Thymus (tissue), 11 donors: ENCODE results near the gene ITGA7. TPM values are rescaled to one million over a fixed set of nuclear protein-coding genes. Genes with fewer than 3 reads are reported as not detected.

ENCODE experiments used
- DNase-seq, 9 donors: peaks; one replicate each; pipeline ENCODE4 v3.0.0-alpha.2; 2013; ENCODE audit warnings: low spot score in 9 of 9, low read depth in 6 of 9, missing footprints in 1 of 9
- H3K27ac ChIP-seq, 2 donors: one replicate each; pipeline ENCODE4 v1.5.1; 2013; ENCODE audit warnings: control low read depth in 1 of 2, low read depth in 1 of 2, low read length in 1 of 2, mild to moderate bottlenecking in 1 of 2, moderate library complexity in 1 of 2
- H3K27me3 ChIP-seq, 2 donors: one replicate each; pipeline ENCODE4 v1.5.1; 2013; ENCODE audit warnings: low read length in 1 of 2; ENCODE audit not compliant: control insufficient read depth in 2 of 2, insufficient read depth in 1 of 2
- H3K36me3 ChIP-seq, 2 donors: one replicate each; pipeline ENCODE4 v1.5.1; 2013; ENCODE audit warnings: low read length in 1 of 2, mild to moderate bottlenecking in 1 of 2, moderate library complexity in 1 of 2; ENCODE audit not compliant: control insufficient read depth in 2 of 2, insufficient read depth in 2 of 2
- H3K4me1 ChIP-seq, 2 donors: one replicate each; pipeline ENCODE4 v1.5.1; 2013; ENCODE audit warnings: low read length in 2 of 2; ENCODE audit not compliant: control insufficient read depth in 2 of 2, insufficient read depth in 2 of 2
- H3K4me3 ChIP-seq, 2 donors: one replicate each; pipeline ENCODE4 v1.5.1; 2013; ENCODE audit warnings: low read length in 2 of 2, control low read depth in 1 of 2, mild to moderate bottlenecking in 1 of 2
- H3K9me3 ChIP-seq, 2 donors: one replicate each; pipeline ENCODE4 v1.5.1; 2013; ENCODE audit warnings: low read length in 1 of 2, mild to moderate bottlenecking in 1 of 2; ENCODE audit not compliant: control insufficient read depth in 2 of 2, insufficient read depth in 1 of 2
- WGBS: extraction: QIAGEN DNeasy Blood & Tissue Kit; methylation state at CpG from one replicate; pipeline ENCODE4 v1.1.7; 2013; 5-methylcytosine and 5-hydroxymethylcytosine counted together
- polyA plus RNA-seq: library from polyadenylated mRNA; stranded (reverse); fragments of 200-250 nt; gene quantifications from one replicate; pipeline ENCODE4 v1.2.3, GENCODE V29; 2013
- total RNA-seq: library from RNA; stranded (reverse); fragments of 120-200 nt; gene quantifications from one replicate; pipeline ENCODE4 v1.2.4, GENCODE V29; 2013
- donor health status: healthy.

Gene ITGA7
- total and polyA plus RNA-seq, 2 donors: 2.8 to 18.7 TPM

GRCh38 chr12:55736076-55736475, 28.4 kb upstream of the ITGA7 start:
- 97% methylated on average over 3 of the region's 3 CpGs for WGBS
- Histone ChIP-seq H3K36me3 (no peaks in the 10 kb centered on the region), H3K27ac (no peak overlapping the region), H3K9me3 (no peaks in the 10 kb centered on the region), H3K4me1 (peaks cover 7 to 24% of the 10 kb centered on the region in 2 donors), H3K27me3 (no peaks in the 10 kb centered on the region), H3K4me3 (no peak overlapping the region)
- DNase-seq: no peak

DNA sequence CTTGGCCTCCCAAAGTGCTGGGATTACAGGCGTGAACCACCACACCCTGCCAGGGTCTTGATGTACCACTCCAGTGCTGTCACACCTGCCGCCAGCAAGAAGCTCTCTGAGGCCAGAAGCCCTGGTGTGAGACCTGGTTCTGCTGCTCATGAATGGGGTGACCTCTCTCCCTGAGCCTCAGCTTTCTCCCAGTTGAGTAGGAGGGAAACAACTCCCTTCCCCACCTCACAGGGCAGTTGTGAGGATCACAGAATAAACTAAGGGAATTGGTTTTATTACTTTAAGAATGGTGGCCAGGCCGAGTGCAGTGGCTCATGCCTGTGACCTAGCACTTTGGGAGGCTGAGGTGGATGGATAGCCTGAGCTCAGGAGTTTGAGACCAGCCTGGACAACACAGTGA, 26.9 kb upstream of the ITGA7 start:
- 97% methylated on average over 3 of the region's 3 CpGs for WGBS
- peaks cover 9 to 38% of the 10 kb centered on the region in 2 donors for H3K4me1 ChIP-seq
- no peak for DNase-seq
- no peaks in the 10 kb centered on the region for H3K27me3 ChIP-seq
- H3K36me3 ChIP-seq: no peaks in the 10 kb centered on the region
- no peak overlapping the region for H3K27ac ChIP-seq
- H3K4me3 ChIP-seq: no peak overlapping the region
- no peaks in the 10 kb centered on the region for H3K9me3 ChIP-seq

DNA sequence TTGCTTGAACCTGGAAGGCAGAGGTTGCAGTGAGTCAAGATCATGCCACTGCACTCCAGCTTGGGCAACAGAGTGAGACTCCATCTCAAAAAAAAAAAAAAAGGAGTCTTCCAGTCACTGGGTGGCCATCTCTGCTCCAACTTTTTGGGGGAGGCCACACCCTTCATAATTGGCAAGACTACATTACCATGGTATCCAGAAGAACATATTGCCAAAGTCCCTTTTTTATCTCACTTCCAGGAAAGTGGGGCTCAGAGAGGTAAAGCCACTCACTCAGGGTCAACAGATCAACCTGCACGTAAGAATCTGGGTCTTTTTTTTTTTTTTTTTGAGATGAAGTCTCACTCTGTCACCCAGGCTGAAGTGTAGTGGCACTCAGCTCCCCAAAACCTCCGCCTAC, 26.2 kb upstream of the ITGA7 start:
- no peak for DNase-seq
- no peaks in the 10 kb centered on the region for H3K27me3 ChIP-seq
- WGBS: 93% methylated on average over 2 of the region's 2 CpGs
- peaks cover 9 to 44% of the 10 kb centered on the region in 2 donors for H3K4me1 ChIP-seq
- no peaks in the 10 kb centered on the region for H3K36me3 ChIP-seq
- no peaks in the 10 kb centered on the region for H3K9me3 ChIP-seq
- no peak overlapping the region for H3K4me3 ChIP-seq
- H3K27ac ChIP-seq: no peak overlapping the region

DNA sequence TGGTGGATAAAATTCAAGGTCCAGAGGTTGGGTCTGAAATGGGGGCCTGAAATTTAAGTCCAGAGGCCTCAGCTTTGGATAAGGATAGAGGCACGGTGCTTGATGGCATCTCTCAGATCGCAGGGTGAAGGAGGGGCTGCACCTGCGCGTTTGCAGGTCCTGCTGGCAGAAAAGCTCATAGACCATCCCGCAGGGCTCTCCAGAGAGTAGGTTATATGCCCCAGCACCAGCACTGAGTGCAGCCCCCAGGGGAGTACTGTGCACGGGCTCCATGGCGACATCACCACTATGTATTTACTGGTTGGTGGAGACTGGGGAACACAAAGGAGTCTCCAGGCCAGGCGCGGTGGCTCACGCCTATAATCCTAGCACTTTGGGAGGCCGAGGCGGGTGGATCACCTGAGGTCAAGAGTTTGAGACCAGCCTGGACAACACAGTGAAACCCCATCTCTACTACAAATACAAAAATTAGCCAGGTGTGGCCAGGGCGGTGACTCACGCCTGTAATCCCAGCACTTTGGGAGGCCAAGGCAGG, 25.4 kb upstream of the ITGA7 start:
- no peak overlapping the region for H3K4me3 ChIP-seq
- H3K36me3 ChIP-seq: no peaks in the 10 kb centered on the region
- WGBS: 96% methylated on average over 14 of the region's 14 CpGs
- H3K27ac ChIP-seq: no peak overlapping the region
- no peak for DNase-seq
- H3K4me1 ChIP-seq: peaks cover 13 to 43% of the 10 kb centered on the region in 2 donors
- no peaks in the 10 kb centered on the region for H3K9me3 ChIP-seq
- peaks cover 0 to 7% of the 10 kb centered on the region in 2 donors for H3K27me3 ChIP-seq

GRCh38 chr12:55732288-55732687, 24.6 kb upstream of the ITGA7 start:
- peak overlapping the region in 1 of 2 donors; percentile 55 for H3K27ac ChIP-seq
- peaks cover 0 to 12% of the 10 kb centered on the region in 2 donors for H3K27me3 ChIP-seq
- DNase-seq: no peak
- H3K9me3 ChIP-seq: no peaks in the 10 kb centered on the region
- H3K36me3 ChIP-seq: no peaks in the 10 kb centered on the region
- WGBS: 95% methylated on average over 4 of the region's 4 CpGs
- H3K4me3 ChIP-seq: no peak overlapping the region
- peaks cover 7 to 43% of the 10 kb centered on the region in 2 donors for H3K4me1 ChIP-seq

GRCh38 chr12:55729819-55730818, 22.4 kb upstream of the ITGA7 start:
- DNase-seq: peak in 3 of 9 donors; percentile 47 to 71 (median 54)
- Histone ChIP-seq H3K9me3 (no peaks in the 10 kb centered on the region), H3K27ac (peak overlapping the region; percentile 91 to 93), H3K36me3 (peaks cover 0 to 5% of the 10 kb centered on the region in 2 donors), H3K4me3 (peak overlapping the region; percentile 67 to 73), H3K4me1 (peaks cover 7 to 40% of the 10 kb centered on the region in 2 donors), H3K27me3 (peaks cover 0 to 12% of the 10 kb centered on the region in 2 donors)
- WGBS: 3% methylated on average over 19 of the region's 19 CpGs

DNA sequence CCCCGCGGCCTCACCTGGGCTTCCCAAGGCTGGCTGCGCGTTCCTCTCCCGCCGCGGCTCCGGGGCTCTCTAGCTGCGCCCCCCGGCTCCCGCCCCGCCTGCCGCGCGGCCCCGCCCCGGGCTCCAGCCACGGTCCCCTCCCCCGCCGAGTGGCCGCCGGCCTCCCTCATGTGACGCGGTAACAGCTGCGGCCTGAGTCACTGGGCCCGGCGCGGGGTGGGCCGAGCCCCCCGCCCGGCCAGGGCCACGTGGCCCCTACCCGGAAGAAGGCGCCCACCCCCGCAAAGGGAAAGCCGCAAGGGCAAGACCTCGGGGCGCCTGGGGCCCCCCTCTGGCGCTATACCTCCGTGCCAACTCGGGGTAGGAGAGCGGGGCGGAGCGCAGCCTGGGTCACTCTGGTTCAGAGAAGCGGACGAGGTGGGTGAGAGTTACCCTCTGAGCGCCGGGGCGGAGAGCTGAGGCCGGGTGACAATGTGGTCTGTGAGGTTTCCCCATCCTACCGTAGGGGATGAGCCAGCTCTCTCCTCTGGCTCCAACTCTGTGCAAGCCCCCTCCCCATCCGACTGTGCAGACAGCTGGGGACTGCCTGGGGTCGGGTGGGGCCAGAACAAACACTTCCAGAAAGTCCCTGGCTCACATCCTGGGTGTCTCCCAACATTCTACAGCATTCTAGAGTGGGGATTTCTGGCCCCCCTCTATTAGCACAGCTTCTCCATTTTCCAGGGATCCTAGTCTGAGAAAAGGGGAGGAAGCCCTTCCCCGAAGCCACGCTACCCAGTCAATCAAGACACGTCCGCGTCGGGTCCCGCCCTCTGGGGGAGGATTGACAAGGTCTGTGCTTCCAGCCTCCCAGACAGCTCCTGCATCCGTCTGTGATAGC, 21.5 kb upstream of the ITGA7 start, which contains the start of gene CD63:
Gene CD63, minus strand, starts transcription at position 71 of the 880 bp plus-strand sequence. CDS start 668 bp downstream, outside the sequence.
- Histone ChIP-seq H3K27ac (peak within 1 kb of the TSS; percentile 91 to 93), H3K27me3 (peaks cover 0 to 12% of the 10 kb centered on the region in 2 donors), H3K4me1 (peaks cover 7 to 49% of the 10 kb centered on the region in 2 donors), H3K36me3 (peaks cover 4 to 13% of the 10 kb centered on the region in 2 donors), H3K9me3 (peaks cover 0 to 2% of the 10 kb centered on the region in 2 donors), H3K4me3 (peak within 1 kb of the TSS; percentile 67 to 73)
- peak in 3 of 9 donors; percentile 40 to 81 (median 56) for DNase-seq
- under 1% methylated on average over 61 of the region's 61 CpGs for WGBS

GRCh38 chr12:55728186-55728938, 20.7 kb upstream of the ITGA7 start:
- WGBS: 1% methylated on average over 61 of the region's 61 CpGs
- peak in 1 of 9 donors; percentile 31 for DNase-seq
- H3K27ac ChIP-seq: peak overlapping the region; percentile 83 to 91

More at GRCh38 chr12:55728186-55728938, 20.7 kb upstream of the ITGA7 start:
- H3K9me3 ChIP-seq: peaks cover 0 to 6% of the 10 kb centered on the region in 2 donors
- peak overlapping the region; percentile 67 to 73 for H3K4me3 ChIP-seq
- peaks cover 10 to 20% of the 10 kb centered on the region in 2 donors for H3K36me3 ChIP-seq
- H3K4me1 ChIP-seq: peaks cover 7 to 50% of the 10 kb centered on the region in 2 donors
- peaks cover 0 to 12% of the 10 kb centered on the region in 2 donors for H3K27me3 ChIP-seq
